Right renal pelvis (tissue), 4 donors: ENCODE data around the gene OR1G1. TPM values are rescaled to one million over a fixed set of nuclear protein-coding genes. Genes with fewer than 3 reads are reported as not detected.
"Not testable (repeated sequence)": the region's sequence is repeated elsewhere in the genome, so short reads cannot be mapped to it uniquely, and the experiment has no call there.

Source experiments
- DNase-seq, 4 donors: peaks; one replicate each; pipeline ENCODE4 v3.0.0-alpha.2; 2013; ENCODE audit warnings: low read depth in 4 of 4, low spot score in 3 of 4, missing footprints in 1 of 4
- polyA plus RNA-seq, 4 donors: library from polyadenylated mRNA; unstranded; fragments of 120-200 nt; gene quantifications; one replicate each; pipeline ENCODE4 v1.2.1, GENCODE V29; 2013; ENCODE audit not compliant: insufficient read length in 4 of 4

The OR1G1 gene
- not detected for polyA plus RNA-seq

- no peak for DNase-seq
Measured at GRCh38 chr17:3127451-3127850, at the start of gene OR1G1. OR1G1 (minus strand) TSS chr17:3127551; CDS start chr17:3127551, 0 bp downstream.

GRCh38 chr17:3167574-3167973 lies 40.2 kb upstream of the OR1G1 start:
- no peak for DNase-seq

DNA sequence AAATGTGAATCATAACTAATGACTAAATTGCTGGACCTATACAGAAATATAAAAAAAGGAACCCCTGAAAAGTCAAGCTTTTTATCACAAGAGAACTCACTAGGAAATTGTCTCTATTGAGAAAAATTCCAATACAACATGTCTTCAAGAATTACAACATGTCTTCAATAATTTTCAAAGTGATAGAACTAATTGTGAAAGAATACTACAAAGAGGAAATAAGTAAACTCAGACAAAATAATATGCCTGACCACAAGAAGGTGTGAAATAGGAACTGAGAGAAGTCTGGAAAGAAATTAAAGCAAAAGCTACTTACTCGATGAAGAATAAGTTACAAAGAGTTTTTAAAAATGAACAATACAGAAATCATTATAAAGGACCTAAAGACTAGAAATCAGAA lies 29.9 kb upstream of the OR1G1 start:
- DNase-seq = no peak

- not testable (repeated sequence) for DNase-seq
Measured at GRCh38 chr17:3137494-3137893, 10.1 kb upstream of the OR1G1 start.

- DNase-seq = no peak
Measured at GRCh38 chr17:3104322-3104721, 23.0 kb downstream of the OR1G1 start, which contains the start of gene OR1D2. OR1D2 (minus strand) TSS chr17:3104422; CDS start chr17:3092996, 11,426 bp downstream.

Other genes with a start within 250 kb of the OR1G1 start
- not detected for gene OR1D5, start 63.9 kb downstream of the OR1G1 start, polyA plus RNA-seq
- gene OR1D2, start 23.1 kb downstream of the OR1G1 start, polyA plus RNA-seq = under 1 TPM in 2 of 4 donors, not detected in 2; 0.01 to 0.06 TPM
- not detected for gene OR1A2, start 70.0 kb upstream of the OR1G1 start, polyA plus RNA-seq
- gene OR1A1, start 80.1 kb upstream of the OR1G1 start, polyA plus RNA-seq = under 1 TPM in 2 of 4 donors, not detected in 2; 0.04 to 0.07 TPM
- gene OR3A1, start 170.8 kb upstream of the OR1G1 start, polyA plus RNA-seq = under 1 TPM; 0.12 to 0.16 (median 0.13) TPM